Skeletal muscle satellite cell (primary cell): ENCODE measurements around the gene CRIM1.
A peak's percentile ranks its signal among the peaks of the same experiment; 100 is the strongest.

ENCODE experiments used
- H3K27me3 ChIP-seq: 2 replicates; pipeline ENCODE4 v1.7.0; 2013; ENCODE audit warnings: low read length; ENCODE audit not compliant: control insufficient read depth, insufficient read depth
- H3K36me3 ChIP-seq: 2 replicates; pipeline ENCODE4 v1.7.0; 2013; ENCODE audit warnings: mild to moderate bottlenecking, control low read depth, low read length; ENCODE audit not compliant: insufficient read depth
- H3K4me1 ChIP-seq: 2 replicates; pipeline ENCODE4 v1.7.0; 2013; ENCODE audit warnings: low read length; ENCODE audit not compliant: control insufficient read depth, insufficient read depth
- H3K4me2 ChIP-seq: 2 replicates; pipeline ENCODE4 v1.7.0; 2013; ENCODE audit warnings: mild to moderate bottlenecking, low read length
- H3K4me3 ChIP-seq: 2 replicates; pipeline ENCODE4 v1.7.0; 2013; ENCODE audit warnings: low read length
- H3K9ac ChIP-seq: 2 replicates; pipeline ENCODE4 v1.7.0; 2013; ENCODE audit warnings: mild to moderate bottlenecking, low read depth, low read length, moderate library complexity
- H3K9me3 ChIP-seq: replicated peaks from 2 replicates; pipeline ENCODE4 v1.7.0; 2013; ENCODE audit warnings: mild to moderate bottlenecking, control low read depth, low read length

Gene CRIM1

GRCh38 chr2:36578343-36579296 is 223.0 kb downstream of the CRIM1 start:
- H3K4me1 ChIP-seq: peaks cover 16% of the 10 kb centered on the region
- no peak overlapping the region for H3K9ac ChIP-seq
- H3K36me3 ChIP-seq: peaks cover 89% of the 10 kb centered on the region
- no peaks in the 10 kb centered on the region for H3K9me3 ChIP-seq
- H3K4me3 ChIP-seq: no peak overlapping the region
- H3K4me2 ChIP-seq: no peak overlapping the region
- H3K27me3 ChIP-seq: no peaks in the 10 kb centered on the region

GRCh38 chr2:36579297-36579664 is 223.7 kb downstream of the CRIM1 start:
- peaks cover 89% of the 10 kb centered on the region for H3K36me3 ChIP-seq
- peaks cover 16% of the 10 kb centered on the region for H3K4me1 ChIP-seq
- H3K9ac ChIP-seq: no peak overlapping the region
- H3K27me3 ChIP-seq: no peaks in the 10 kb centered on the region
- no peak overlapping the region for H3K4me3 ChIP-seq
- H3K9me3 ChIP-seq: no peaks in the 10 kb centered on the region
- no peak overlapping the region for H3K4me2 ChIP-seq

DNA sequence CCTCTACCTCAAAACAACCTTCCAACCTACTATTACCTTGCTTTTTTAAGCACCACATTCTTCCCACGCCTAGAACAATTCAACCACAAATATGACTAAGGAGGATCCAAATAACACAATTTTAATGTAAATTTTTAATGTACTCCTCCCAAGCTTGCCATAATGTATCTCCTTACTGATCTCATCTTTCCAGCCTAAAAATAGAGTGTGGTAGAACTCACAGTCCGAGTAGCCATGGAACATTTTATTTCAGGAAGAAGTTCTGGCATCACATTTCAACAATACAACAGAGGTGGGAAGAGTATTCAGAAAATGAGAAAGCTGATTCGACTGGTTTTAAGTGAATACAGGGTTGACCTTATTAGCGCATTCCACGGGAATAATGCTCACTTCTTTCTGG is 227.0 kb downstream of the CRIM1 start:
- no peaks in the 10 kb centered on the region for H3K27me3 ChIP-seq
- no peak overlapping the region for H3K4me2 ChIP-seq
- H3K36me3 ChIP-seq: peaks cover 92% of the 10 kb centered on the region
- H3K9ac ChIP-seq: no peak overlapping the region
- H3K4me3 ChIP-seq: no peak overlapping the region
- H3K4me1 ChIP-seq: peaks cover 21% of the 10 kb centered on the region
- H3K9me3 ChIP-seq: no peaks in the 10 kb centered on the region

DNA sequence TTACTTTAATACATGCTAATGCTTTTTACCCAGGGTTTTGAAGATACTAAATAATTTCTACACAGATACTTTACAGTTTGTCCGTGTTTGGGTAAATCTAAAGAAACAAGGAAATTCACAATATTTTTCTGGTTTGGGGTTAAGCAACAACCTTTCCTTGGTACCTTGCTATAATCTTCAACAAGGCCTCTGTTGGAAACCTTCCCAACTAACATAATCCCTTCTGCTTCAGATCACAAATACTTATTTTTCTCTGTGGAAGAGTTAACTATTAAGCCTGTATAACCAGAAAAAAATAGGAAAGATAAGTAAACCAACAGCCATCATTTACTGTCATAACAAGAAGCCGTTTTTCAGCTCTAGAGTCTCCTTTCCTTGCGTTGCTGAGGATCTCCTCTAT is 227.4 kb downstream of the CRIM1 start:
- no peaks in the 10 kb centered on the region for H3K27me3 ChIP-seq
- peaks cover 88% of the 10 kb centered on the region for H3K36me3 ChIP-seq

DNA sequence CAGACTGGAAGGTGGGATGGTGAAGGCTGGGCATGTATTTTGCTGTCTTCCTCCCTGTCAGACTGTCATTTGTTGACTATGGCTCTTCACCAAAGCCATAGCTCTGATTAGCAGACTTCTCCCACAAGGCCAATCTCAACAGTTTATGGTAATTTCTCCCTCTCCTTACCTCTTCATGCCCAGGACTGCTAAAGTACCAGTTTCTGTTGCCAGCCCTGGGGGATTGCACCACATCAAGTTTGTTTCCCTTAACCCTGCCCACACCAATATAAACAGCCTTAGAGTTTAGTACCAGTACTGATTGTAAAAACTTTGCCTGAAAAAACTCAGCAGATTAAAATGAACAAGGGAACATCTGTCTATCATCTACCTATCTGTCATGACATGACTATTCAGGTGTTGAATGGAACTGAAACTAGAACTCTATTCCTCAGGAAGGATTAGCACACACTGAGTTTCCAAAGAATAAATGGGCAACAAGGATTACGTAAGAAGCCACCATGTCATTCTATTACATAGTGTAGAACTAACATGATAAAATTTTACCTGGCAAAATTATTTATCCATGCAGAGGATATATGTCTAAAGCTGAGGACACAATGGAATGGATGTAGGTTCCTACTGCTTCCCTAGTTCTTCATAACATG is 228.7 kb downstream of the CRIM1 start:
- Histone ChIP-seq H3K9ac (no peak overlapping the region), H3K9me3 (no peaks in the 10 kb centered on the region), H3K36me3 (peaks cover 78% of the 10 kb centered on the region)

More for the DNA sequence above, 227.4 kb downstream of the CRIM1 start:
- H3K9ac ChIP-seq: no peak overlapping the region
- H3K4me2 ChIP-seq: no peak overlapping the region
- H3K9me3 ChIP-seq: no peaks in the 10 kb centered on the region
- H3K4me1 ChIP-seq: peaks cover 22% of the 10 kb centered on the region
- no peak overlapping the region for H3K4me3 ChIP-seq

DNA sequence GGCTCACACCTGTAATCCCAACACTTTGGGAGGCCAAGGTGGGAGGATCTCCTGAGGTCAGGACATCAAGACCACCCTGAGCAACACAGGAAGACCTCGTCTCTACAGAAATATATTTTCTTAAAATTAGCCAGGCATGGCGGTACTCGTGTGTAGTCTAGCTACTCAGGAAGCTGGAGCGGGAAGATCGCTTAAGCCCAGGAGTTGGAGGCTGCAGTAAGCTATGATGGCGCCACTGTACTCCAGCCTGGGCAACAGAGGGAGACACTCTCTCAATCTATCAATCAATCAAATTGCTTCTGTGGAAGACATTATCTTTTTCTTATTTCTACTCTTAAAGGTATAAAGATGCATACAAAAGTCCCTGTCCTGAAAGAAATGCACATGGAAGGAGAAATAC is 231.1 kb downstream of the CRIM1 start:
- Histone ChIP-seq H3K4me1 (peaks cover 30% of the 10 kb centered on the region), H3K4me2 (no peak overlapping the region), H3K9ac (no peak overlapping the region), H3K9me3 (no peaks in the 10 kb centered on the region), H3K27me3 (no peaks in the 10 kb centered on the region), H3K36me3 (peaks cover 71% of the 10 kb centered on the region), H3K4me3 (no peak overlapping the region)

More for the DNA sequence above, 228.7 kb downstream of the CRIM1 start:
- no peak overlapping the region for H3K4me2 ChIP-seq
- H3K4me3 ChIP-seq: no peak overlapping the region
- peaks cover 18% of the 10 kb centered on the region for H3K4me1 ChIP-seq
- no peaks in the 10 kb centered on the region for H3K27me3 ChIP-seq

GRCh38 chr2:36587101-36587500 is 231.5 kb downstream of the CRIM1 start:
- Histone ChIP-seq H3K36me3 (peaks cover 67% of the 10 kb centered on the region), H3K4me2 (no peak overlapping the region), H3K9ac (peak overlapping the region; percentile 16), H3K4me3 (no peak overlapping the region), H3K4me1 (peaks cover 34% of the 10 kb centered on the region), H3K27me3 (no peaks in the 10 kb centered on the region), H3K9me3 (no peaks in the 10 kb centered on the region)

DNA sequence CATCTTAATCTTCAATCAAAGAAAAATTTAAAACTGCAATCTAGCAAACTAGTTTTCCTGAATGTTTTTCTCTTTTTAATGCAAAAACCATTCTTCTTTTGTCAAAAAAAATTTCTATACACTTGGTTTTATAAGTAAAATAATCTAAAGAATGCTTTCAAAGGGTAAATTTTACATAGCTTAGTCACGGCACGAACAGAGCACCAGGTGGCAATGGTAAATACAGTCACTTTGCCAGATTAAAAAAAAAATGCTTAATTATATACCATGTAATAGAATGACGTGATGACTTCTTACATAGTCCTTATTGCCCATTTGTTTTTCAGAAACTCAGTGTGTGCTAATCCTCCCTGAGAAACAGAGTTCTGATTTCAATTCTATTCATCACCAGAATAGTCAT is 232.0 kb downstream of the CRIM1 start:
- Histone ChIP-seq H3K4me1 (peaks cover 35% of the 10 kb centered on the region), H3K9ac (peak overlapping the region; percentile 16), H3K36me3 (peaks cover 64% of the 10 kb centered on the region), H3K4me3 (no peak overlapping the region), H3K4me2 (no peak overlapping the region), H3K27me3 (no peaks in the 10 kb centered on the region), H3K9me3 (no peaks in the 10 kb centered on the region)

DNA sequence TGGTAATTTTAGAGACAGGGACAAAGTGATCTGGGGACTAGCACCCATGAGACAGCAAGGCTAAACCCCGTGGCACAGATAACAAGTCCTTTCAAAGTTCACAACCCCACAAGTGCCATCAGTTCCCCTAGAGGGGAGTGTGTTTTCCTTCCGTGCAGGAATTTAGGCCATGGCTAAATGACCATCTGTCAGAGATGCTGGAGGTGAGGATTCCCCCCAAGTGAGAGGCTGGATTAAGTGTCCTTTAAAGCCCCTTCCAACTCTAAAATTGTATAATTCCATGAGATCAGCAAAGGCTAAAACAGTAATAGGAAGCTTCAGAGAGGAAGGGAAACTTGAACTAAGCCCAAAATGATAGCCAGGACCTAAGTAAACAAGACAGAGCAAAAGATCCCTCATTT is 233.7 kb downstream of the CRIM1 start:
- Histone ChIP-seq H3K4me3 (no peak overlapping the region), H3K27me3 (no peaks in the 10 kb centered on the region), H3K4me1 (peaks cover 29% of the 10 kb centered on the region), H3K4me2 (no peak overlapping the region), H3K9me3 (no peaks in the 10 kb centered on the region), H3K36me3 (peaks cover 47% of the 10 kb centered on the region), H3K9ac (no peak overlapping the region)

DNA sequence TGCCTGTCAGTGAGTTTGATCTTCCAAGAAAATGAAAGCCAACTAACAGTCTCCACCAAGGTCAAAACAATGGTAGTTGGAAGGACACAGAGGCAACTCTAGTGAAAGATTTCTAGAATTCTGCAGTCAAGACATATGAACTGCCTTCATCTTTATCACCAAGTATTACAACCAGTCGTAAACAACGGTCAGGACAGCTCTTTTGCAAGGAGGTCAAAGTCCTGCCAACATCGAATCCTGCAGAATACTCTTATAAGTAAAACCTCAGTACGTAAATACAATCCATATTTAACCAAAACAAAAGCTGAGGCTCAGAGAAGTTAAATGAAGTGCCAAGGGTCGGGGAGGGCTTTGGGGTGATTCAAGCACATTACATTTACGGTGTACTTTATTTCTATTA is 239.3 kb downstream of the CRIM1 start:
- Histone ChIP-seq H3K36me3 (peaks cover 20% of the 10 kb centered on the region), H3K27me3 (no peaks in the 10 kb centered on the region), H3K9ac (no peak overlapping the region), H3K4me1 (peaks cover 45% of the 10 kb centered on the region), H3K9me3 (no peaks in the 10 kb centered on the region), H3K4me3 (no peak overlapping the region), H3K4me2 (peak overlapping the region; percentile 99)

- Histone ChIP-seq H3K4me3 (peak overlapping the region; percentile 99), H3K9me3 (no peaks in the 10 kb centered on the region), H3K9ac (no peak overlapping the region), H3K36me3 (peaks cover 10% of the 10 kb centered on the region), H3K4me2 (peak overlapping the region; percentile 99), H3K27me3 (no peaks in the 10 kb centered on the region), H3K4me1 (peaks cover 38% of the 10 kb centered on the region)
These were observed 240.8 kb downstream of the CRIM1 start for GRCh38 chr2:36596397-36596796.
